GM21423 (cell line): Measurements from ENCODE around the gene ME3.

ENCODE experiments used
- ATAC-seq: cut with Tn5 transposase; IDR thresholded peaks from one replicate; pipeline ENCODE4 v1.9.1; 2021; ENCODE audit warnings: mild to moderate bottlenecking, moderate library complexity; ENCODE audit not compliant: unreplicated experiment

The ME3 gene

GRCh38 chr11:86519064-86519911 lies 153.1 kb downstream of the ME3 start:
- no peak for ATAC-seq

GRCh38 chr11:86518211-86518610 lies 154.2 kb downstream of the ME3 start:
- no peak for ATAC-seq

GRCh38 chr11:86517557-86517956 lies 154.9 kb downstream of the ME3 start:
- no peak for ATAC-seq

GRCh38 chr11:86515297-86516094 lies 156.9 kb downstream of the ME3 start:
- no peak for ATAC-seq

- ATAC-seq = peak; percentile 56
Observed at GRCh38 chr11:86514453-86514852, 158.0 kb downstream of the ME3 start.

GRCh38 chr11:86513746-86514373 lies 158.6 kb downstream of the ME3 start:
- no peak for ATAC-seq

GRCh38 chr11:86513138-86513537 lies 159.3 kb downstream of the ME3 start:
- no peak for ATAC-seq

GRCh38 chr11:86511086-86511551 lies 161.3 kb downstream of the ME3 start:
- ATAC-seq = peak; percentile 48

GRCh38 chr11:86510674-86511073 lies 161.7 kb downstream of the ME3 start:
- no peak for ATAC-seq

- no peak for ATAC-seq
Observed at GRCh38 chr11:86510097-86510496, 162.3 kb downstream of the ME3 start.

GRCh38 chr11:86509588-86509974 lies 162.8 kb downstream of the ME3 start:
- no peak for ATAC-seq

- ATAC-seq = no peak
Observed at GRCh38 chr11:86508604-86509587, 163.5 kb downstream of the ME3 start.

- ATAC-seq = no peak
Observed at GRCh38 chr11:86507249-86507845, 165.1 kb downstream of the ME3 start.

GRCh38 chr11:86506235-86506634 lies 166.2 kb downstream of the ME3 start:
- no peak for ATAC-seq

- ATAC-seq = no peak
Observed at GRCh38 chr11:86503131-86503530, 169.3 kb downstream of the ME3 start.

- ATAC-seq = no peak
Observed at GRCh38 chr11:86502137-86502642, 170.2 kb downstream of the ME3 start.

GRCh38 chr11:86500500-86501140 lies 171.8 kb downstream of the ME3 start:
- ATAC-seq = no peak

- no peak for ATAC-seq
Observed at GRCh38 chr11:86499723-86500129, 172.7 kb downstream of the ME3 start.

GRCh38 chr11:86497836-86498235 lies 174.6 kb downstream of the ME3 start:
- ATAC-seq = no peak
